ENCODE results near the gene ZNF436. TPM values are rescaled to one million over a fixed set of nuclear protein-coding genes. Genes with fewer than 3 reads are reported as not detected.

The ZNF436 gene
- total and polyA plus RNA-seq, 2 of the 13 experiments (the other 11 are each of a cell fraction or from before 2014, with no cell fraction given), result 4.3 to 9.9 TPM

- no peak for TF ChIP-seq NBN (conservative IDR thresholded peaks at IDR 0.05)
- peak; percentile 64 for TF ChIP-seq HNRNPLL (IDR thresholded peaks at IDR 0.05; ENCODE audit: low read depth, low read length, poor library complexity, severe bottlenecking)
- TF ChIP-seq MIER2 (CRISPR knock-in tag; IDR thresholded peaks at IDR 0.05), result no peak
- TF ChIP-seq ZNF143 (CRISPR knock-in tag; IDR thresholded peaks at IDR 0.05), result peak; percentile 80
- TF ChIP-seq ZKSCAN5 (CRISPR knock-in tag; IDR thresholded peaks at IDR 0.05), result no peak
- no peak; the same call in 1 of the 2 replicates for TF ChIP-seq ZNF746 (CRISPR knock-in tag; IDR thresholded peaks at IDR 0.05)
- no peak for TF ChIP-seq EHMT2 (IDR thresholded peaks at IDR 0.05; ENCODE audit: borderline replicate concordance, low read depth, low read length)
- TF ChIP-seq ZNF879 (CRISPR knock-in tag; IDR thresholded peaks at IDR 0.05), result no peak
- TF ChIP-seq RBAK (CRISPR knock-in tag; IDR thresholded peaks at IDR 0.05), result no peak
- no peak for TF ChIP-seq HOXA7 (CRISPR knock-in tag; IDR thresholded peaks at IDR 0.05)
- TF ChIP-seq NFKBIZ (CRISPR knock-in tag; IDR thresholded peaks at IDR 0.05), result no peak
- no peak for TF ChIP-seq HNRNPH1 (optimal IDR thresholded peaks at IDR 0.05; ENCODE audit: low read depth, low read length)
- no peak for TF ChIP-seq KMT2A (CRISPR knock-in tag; IDR thresholded peaks at IDR 0.05)
- TF ChIP-seq SALL1 (CRISPR knock-in tag; IDR thresholded peaks at IDR 0.05), result peak; percentile 83
- TF ChIP-seq SIX1 (CRISPR knock-in tag; IDR thresholded peaks at IDR 0.05; ENCODE audit: borderline replicate concordance), result no peak
- TF ChIP-seq, protein P1, sequence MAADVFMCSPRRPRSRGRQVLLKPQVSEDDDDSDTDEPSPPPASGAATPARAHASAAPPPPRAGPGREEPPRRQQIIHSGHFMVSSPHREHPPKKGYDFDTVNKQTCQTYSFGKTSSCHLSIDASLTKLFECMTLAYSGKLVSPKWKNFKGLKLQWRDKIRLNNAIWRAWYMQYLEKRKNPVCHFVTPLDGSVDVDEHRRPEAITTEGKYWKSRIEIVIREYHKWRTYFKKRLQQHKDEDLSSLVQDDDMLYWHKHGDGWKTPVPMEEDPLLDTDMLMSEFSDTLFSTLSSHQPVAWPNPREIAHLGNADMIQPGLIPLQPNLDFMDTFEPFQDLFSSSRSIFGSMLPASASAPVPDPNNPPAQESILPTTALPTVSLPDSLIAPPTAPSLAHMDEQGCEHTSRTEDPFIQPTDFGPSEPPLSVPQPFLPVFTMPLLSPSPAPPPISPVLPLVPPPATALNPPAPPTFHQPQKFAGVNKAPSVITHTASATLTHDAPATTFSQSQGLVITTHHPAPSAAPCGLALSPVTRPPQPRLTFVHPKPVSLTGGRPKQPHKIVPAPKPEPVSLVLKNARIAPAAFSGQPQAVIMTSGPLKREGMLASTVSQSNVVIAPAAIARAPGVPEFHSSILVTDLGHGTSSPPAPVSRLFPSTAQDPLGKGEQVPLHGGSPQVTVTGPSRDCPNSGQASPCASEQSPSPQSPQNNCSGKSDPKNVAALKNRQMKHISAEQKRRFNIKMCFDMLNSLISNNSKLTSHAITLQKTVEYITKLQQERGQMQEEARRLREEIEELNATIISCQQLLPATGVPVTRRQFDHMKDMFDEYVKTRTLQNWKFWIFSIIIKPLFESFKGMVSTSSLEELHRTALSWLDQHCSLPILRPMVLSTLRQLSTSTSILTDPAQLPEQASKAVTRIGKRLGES (CRISPR knock-in tag; IDR thresholded peaks at IDR 0.05; ENCODE audit: borderline replicate concordance), result no peak
- peak; percentile 77 for TF ChIP-seq ZNF138 (CRISPR knock-in tag; IDR thresholded peaks at IDR 0.05; ENCODE audit: low read depth)
- 0 out of 2 replicates have a peak, but pooled peaks have one; percentile 29 for TF ChIP-seq ZNF580 (CRISPR knock-in tag; IDR thresholded peaks at IDR 0.05; ENCODE audit: borderline replicate concordance, low read depth)
- TF ChIP-seq ZNF605 (CRISPR knock-in tag; IDR thresholded peaks at IDR 0.05), result peak; percentile 82
- TF ChIP-seq HDAC6 (IDR thresholded peaks at IDR 0.05; ENCODE audit: low read depth, low read length), result no peak
- no peak; the same call in none of the 2 replicates for TF ChIP-seq FOXA3 (CRISPR knock-in tag; IDR thresholded peaks at IDR 0.05)
- no peak for TF ChIP-seq ZNF609 (CRISPR knock-in tag; IDR thresholded peaks at IDR 0.05; ENCODE audit: borderline replicate concordance)
- no peak for TF ChIP-seq ZNF749 (CRISPR knock-in tag; IDR thresholded peaks at IDR 0.05; ENCODE audit: borderline replicate concordance)
Observed at GRCh38 chr1:23344111-23344986, 25.3 kb downstream of the ZNF436 start, which contains the start of gene HNRNPR (continued).

All from HepG2 (cell line).